ENCODE measurements around the gene IGSF3. TPM values are rescaled to one million over a fixed set of nuclear protein-coding genes. Genes with fewer than 3 reads are reported as not detected.
"Not testable (repeated sequence)": the region's sequence is repeated elsewhere in the genome, so short reads cannot be mapped to it uniquely, and the experiment has no call there.

The IGSF3 gene
- total and polyA plus RNA-seq, 9 donors, result 0.38 to 2.1 (median 1.0) TPM

DNA sequence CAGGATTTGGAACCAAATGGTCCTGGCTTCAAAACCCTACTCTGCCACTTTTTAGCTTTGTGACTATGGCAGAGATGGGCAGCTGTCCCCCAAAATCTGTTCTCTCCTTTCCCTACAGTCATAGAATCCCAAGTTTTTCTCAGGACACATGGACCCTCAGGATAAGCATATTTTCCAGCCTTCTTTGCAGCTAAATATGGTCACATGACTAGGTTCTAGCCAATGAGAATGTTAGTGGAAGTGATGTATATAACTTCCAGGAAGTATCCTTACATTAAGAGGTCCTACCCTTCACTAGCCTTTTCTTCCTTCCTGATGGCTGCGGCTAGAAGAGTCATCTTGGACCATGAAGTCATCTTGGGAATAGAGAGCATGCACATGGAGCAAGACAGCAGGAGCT, 5.9 kb downstream of the IGSF3 start:
- peaks cover under 1% of the 10 kb centered on the region for H3K4me1 ChIP-seq (ENCODE audit: insufficient read depth)
- no peaks in the 10 kb centered on the region for H3K27me3 ChIP-seq
- intact Hi-C loops (cut with DNase I), result no loop called here
- no peak overlapping the region for H3K27ac ChIP-seq
- H3K9me3 ChIP-seq, result no peaks in the 10 kb centered on the region
- H3K36me3 ChIP-seq, result no peaks in the 10 kb centered on the region
- DNase-seq, result no peak
- 89 to 94% (median 94%) methylated on average over 1 of the region's 1 CpG for WGBS, 3 donors
- H3K4me3 ChIP-seq, result no peak overlapping the region
- no peak for TF ChIP-seq EP300 (IDR thresholded peaks at IDR 0.05)
- no peak for TF ChIP-seq POLR2A (IDR thresholded peaks at IDR 0.05)
- TF ChIP-seq, protein P1, sequence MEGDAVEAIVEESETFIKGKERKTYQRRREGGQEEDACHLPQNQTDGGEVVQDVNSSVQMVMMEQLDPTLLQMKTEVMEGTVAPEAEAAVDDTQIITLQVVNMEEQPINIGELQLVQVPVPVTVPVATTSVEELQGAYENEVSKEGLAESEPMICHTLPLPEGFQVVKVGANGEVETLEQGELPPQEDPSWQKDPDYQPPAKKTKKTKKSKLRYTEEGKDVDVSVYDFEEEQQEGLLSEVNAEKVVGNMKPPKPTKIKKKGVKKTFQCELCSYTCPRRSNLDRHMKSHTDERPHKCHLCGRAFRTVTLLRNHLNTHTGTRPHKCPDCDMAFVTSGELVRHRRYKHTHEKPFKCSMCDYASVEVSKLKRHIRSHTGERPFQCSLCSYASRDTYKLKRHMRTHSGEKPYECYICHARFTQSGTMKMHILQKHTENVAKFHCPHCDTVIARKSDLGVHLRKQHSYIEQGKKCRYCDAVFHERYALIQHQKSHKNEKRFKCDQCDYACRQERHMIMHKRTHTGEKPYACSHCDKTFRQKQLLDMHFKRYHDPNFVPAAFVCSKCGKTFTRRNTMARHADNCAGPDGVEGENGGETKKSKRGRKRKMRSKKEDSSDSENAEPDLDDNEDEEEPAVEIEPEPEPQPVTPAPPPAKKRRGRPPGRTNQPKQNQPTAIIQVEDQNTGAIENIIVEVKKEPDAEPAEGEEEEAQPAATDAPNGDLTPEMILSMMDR (IDR thresholded peaks at IDR 0.05), result no peak

DNA sequence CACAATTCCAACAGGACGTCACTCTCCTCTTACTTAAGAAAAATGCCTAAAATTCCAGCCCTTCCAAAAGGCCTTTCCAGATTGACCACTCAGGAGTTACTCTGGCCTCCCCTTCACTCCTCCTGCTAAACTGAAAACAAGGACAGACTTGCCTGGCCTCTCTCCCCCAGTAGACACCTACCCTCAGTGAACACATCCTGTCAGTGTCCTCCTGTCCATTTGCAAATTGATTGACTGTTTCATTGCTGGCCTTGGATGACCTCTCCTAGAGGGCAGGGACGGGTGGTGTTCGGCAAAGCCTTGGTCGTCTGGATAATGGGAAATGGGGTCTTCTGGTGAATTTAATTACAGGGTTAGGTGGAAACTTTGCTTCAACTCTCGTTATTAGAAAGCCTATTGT, 8.9 kb downstream of the IGSF3 start:
- DNase-seq; intact Hi-C loops (cut with DNase I); H3K4me1 ChIP-seq (ENCODE audit: insufficient read depth); H3K36me3 ChIP-seq; H3K27me3 ChIP-seq; H3K27ac ChIP-seq; H3K9me3 ChIP-seq; H3K4me3 ChIP-seq: not testable (repeated sequence)
- WGBS, 3 donors, result 84 to 92% (median 84%) methylated on average over 5 of the region's 5 CpGs

DNA sequence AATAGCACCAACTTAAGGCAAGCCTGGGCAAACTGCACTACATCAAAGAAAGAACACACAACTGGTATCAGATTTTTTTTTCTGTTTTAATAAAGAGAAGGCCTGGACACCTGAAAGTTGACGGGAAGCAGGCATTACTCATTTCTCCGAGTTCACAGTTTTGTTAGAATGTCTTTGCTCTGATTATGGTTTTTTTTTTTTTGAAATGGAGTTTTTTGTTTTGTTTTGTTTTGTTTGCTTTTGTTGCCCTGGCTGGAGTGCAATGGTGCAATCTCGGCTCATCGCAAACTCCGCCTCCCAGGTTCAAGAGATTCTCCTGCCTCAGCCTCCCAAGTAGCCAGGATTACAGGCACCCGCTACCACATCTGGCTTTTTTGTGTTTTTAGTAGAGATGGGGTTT, 9.7 kb downstream of the IGSF3 start:
- H3K27ac ChIP-seq, result not testable (repeated sequence)

DNA sequence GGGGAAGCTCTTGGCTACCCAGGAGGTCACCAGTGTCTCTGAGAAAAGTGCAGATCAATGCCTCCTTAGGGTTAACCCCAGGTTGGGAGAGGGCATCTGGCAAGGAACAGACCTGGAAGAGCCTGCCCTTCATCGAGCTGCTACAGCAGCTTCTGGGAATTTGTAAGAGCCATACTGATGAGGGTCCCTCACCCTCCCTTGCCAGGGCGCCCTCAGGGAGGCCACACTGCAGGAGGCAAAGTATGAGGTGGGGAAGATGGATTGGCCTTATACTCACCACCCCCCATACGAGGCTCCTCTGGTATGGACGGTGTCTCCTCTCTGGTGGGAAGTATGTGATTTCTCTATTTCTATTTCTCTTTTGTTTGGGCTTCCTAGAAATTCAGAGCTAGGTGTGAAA, 13.2 kb downstream of the IGSF3 start:
- no peaks in the 10 kb centered on the region for H3K36me3 ChIP-seq
- H3K4me3 ChIP-seq, result no peak overlapping the region
- intact Hi-C loops (cut with DNase I), result no loop called here
- TF ChIP-seq POLR2A (IDR thresholded peaks at IDR 0.05), result no peak
- TF ChIP-seq, protein P1 (IDR thresholded peaks at IDR 0.05), result no peak
- no peak for TF ChIP-seq EP300 (IDR thresholded peaks at IDR 0.05)
- WGBS, 3 donors, result 76 to 84% (median 79%) methylated on average over 4 of the region's 4 CpGs
- H3K27ac ChIP-seq, result no peak overlapping the region
- DNase-seq, result no peak
- H3K27me3 ChIP-seq, result no peaks in the 10 kb centered on the region
- H3K9me3 ChIP-seq, result no peaks in the 10 kb centered on the region
- H3K4me1 ChIP-seq (ENCODE audit: insufficient read depth), result no peaks in the 10 kb centered on the region

More for the DNA sequence above, 9.7 kb downstream of the IGSF3 start:
- DNase-seq; intact Hi-C loops (cut with DNase I); H3K36me3 ChIP-seq; H3K4me3 ChIP-seq; H3K9me3 ChIP-seq; H3K27me3 ChIP-seq; H3K4me1 ChIP-seq (ENCODE audit: insufficient read depth): not testable (repeated sequence)
- 84 to 94% (median 87%) methylated on average over 6 of the region's 6 CpGs for WGBS, 3 donors

DNA sequence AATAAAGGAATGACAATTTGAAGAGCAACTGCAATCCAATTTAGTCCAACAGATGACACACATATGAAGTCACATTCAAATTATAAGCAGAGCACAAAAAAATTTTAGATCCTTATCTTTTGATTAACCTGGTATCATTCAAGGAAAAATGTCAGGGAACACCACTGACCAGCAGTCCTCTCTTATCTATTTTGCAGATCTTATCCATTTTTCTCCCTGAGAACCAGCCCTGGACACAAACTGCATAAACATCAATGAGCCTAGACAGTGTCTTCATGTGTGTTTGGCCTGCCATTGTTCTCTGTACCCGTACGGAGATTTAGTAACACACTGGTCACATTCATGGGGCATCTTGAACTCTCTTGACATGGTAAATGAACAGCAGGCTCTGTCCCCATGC, 14.9 kb downstream of the IGSF3 start:
- intact Hi-C loops (cut with DNase I); H3K9me3 ChIP-seq; H3K36me3 ChIP-seq; H3K27me3 ChIP-seq; DNase-seq; H3K4me3 ChIP-seq; H3K4me1 ChIP-seq (ENCODE audit: insufficient read depth); H3K27ac ChIP-seq: not testable (repeated sequence)
- WGBS, 3 donors, result 81 to 93% (median 82%) methylated on average over 2 of the region's 2 CpGs

DNA sequence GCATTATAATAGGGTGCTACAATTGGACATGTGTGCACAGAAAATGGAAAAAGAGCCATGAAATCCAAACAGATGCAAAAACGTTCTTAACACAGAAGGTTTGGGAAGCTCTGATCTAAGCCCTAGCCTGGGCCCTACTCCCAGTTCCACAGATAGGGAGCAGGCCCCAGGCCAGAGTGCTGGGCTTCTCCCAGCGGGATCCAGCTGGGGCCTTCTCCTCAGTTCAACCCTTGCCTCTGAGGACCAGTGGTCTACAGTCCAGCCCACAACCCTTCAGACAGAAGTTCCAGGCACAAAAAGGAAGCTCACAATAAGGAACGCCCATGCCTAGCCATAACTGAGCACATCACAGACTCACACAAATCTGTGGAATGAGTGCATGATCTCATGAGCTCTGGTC, 16.8 kb downstream of the IGSF3 start:
- H3K4me1 ChIP-seq (ENCODE audit: insufficient read depth); H3K27ac ChIP-seq; DNase-seq; H3K27me3 ChIP-seq; H3K9me3 ChIP-seq; H3K36me3 ChIP-seq; H3K4me3 ChIP-seq; intact Hi-C loops (cut with DNase I): not testable (repeated sequence)
- WGBS, 3 donors, result 65 to 75% (median 70%) methylated on average over 3 of the region's 3 CpGs

DNA sequence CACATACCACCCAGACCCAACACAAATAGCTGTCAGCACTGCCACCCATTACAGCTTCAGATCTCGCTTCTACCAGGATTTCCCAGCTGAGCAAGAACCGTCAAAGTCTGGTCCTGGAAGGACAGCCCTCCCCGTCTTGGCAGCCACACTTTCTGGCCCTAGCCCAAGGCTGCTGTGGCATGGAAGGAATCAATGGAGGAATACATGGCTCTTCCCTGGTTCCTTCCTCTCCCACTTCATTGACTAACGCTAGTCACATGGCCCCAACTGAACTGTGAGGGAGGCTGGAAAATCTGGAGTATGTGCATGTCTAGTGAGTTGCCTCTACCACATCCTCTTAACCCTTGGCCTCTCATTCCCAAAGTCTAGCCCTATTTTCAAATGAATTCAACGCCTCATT, 18.5 kb downstream of the IGSF3 start:
- H3K27me3 ChIP-seq; intact Hi-C loops (cut with DNase I); H3K9me3 ChIP-seq; DNase-seq; H3K4me1 ChIP-seq (ENCODE audit: insufficient read depth); H3K27ac ChIP-seq; H3K36me3 ChIP-seq; H3K4me3 ChIP-seq: not testable (repeated sequence)
- 66 to 76% (median 73%) methylated on average over 5 of the region's 5 CpGs for WGBS, 3 donors

DNA sequence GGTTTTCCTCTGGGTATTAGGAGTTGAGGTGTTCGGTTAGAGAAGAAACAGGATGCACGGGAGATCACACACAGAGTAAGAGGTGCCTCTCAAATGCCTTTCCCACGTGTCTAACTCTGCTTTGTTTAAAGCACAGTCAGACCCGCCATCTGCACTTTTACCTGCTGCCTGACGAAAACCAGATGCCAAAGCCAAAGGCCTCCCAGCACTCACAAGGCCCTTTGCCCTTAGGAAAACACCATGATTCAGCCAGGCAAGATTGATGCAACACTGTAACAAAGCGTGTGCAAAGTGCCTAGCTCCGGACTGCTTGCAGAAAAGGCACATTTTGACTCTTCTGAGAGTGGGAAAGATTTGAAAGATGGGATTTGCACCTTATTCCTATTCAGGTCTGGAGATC, 19.2 kb downstream of the IGSF3 start:
- WGBS, 3 donors, result 68 to 75% (median 71%) methylated on average over 7 of the region's 7 CpGs
- not testable (repeated sequence) for H3K27ac ChIP-seq

DNA sequence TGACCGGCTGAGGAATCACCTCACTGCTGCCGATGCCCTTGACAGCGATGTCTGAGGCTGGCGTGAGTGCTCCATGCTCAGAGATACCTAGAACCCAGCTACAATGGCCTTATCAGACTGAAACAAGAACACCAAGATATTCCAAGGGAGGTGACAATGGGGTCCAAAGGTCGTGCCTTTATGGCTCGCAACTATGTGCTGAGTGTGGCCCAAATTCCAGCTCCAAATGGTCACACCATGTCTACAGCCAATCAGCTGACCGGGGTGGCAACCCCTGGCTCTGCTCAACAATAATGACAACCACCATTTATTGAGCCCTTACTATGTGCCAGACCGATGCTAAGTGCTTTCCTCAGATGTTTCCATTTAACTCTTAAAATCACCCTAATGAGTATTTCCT, 20.3 kb downstream of the IGSF3 start:
- 83 to 92% (median 87%) methylated on average over 8 of the region's 8 CpGs for WGBS, 3 donors

More for the DNA sequence above, 19.2 kb downstream of the IGSF3 start:
- H3K9me3 ChIP-seq; H3K36me3 ChIP-seq; H3K4me1 ChIP-seq (ENCODE audit: insufficient read depth); intact Hi-C loops (cut with DNase I); DNase-seq; H3K27me3 ChIP-seq; H3K4me3 ChIP-seq: not testable (repeated sequence)

DNA sequence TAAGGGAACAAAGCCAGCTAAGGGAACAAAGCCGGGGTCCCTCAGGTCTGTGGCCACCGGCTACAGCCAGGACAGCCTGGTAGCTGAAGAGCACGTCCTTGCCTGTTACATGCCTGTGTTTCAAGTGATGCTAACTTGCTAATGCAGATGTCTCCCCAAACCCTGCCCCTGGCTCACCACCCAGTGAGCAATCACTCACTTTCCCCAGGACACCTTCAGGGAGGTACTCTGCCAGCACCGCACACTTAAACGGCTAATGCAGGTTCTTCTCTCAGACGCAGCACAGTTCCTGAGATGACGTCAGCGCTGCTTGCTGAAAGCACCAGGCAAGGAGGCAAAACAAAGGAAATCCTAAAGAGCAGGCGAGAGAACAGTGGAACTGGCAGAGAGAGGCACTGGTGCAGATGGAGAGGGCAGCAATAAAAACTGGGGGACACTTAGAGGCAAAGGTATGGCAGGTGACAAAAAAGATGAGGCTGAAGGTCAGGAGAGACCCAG, 20.8 kb downstream of the IGSF3 start:
- H3K4me1 ChIP-seq (ENCODE audit: insufficient read depth); H3K27me3 ChIP-seq; H3K9me3 ChIP-seq; H3K4me3 ChIP-seq; intact Hi-C loops (cut with DNase I); H3K27ac ChIP-seq; H3K36me3 ChIP-seq; DNase-seq: not testable (repeated sequence)
- 22 to 33% (median 24%) methylated on average over 9 of the region's 9 CpGs for WGBS, 3 donors

More for the DNA sequence above, 20.3 kb downstream of the IGSF3 start:
- H3K4me1 ChIP-seq (ENCODE audit: insufficient read depth); DNase-seq; H3K9me3 ChIP-seq; H3K36me3 ChIP-seq; H3K27ac ChIP-seq; H3K27me3 ChIP-seq; H3K4me3 ChIP-seq; intact Hi-C loops (cut with DNase I): not testable (repeated sequence)
